ENCODE measurements around the gene PANX1.

DNA sequence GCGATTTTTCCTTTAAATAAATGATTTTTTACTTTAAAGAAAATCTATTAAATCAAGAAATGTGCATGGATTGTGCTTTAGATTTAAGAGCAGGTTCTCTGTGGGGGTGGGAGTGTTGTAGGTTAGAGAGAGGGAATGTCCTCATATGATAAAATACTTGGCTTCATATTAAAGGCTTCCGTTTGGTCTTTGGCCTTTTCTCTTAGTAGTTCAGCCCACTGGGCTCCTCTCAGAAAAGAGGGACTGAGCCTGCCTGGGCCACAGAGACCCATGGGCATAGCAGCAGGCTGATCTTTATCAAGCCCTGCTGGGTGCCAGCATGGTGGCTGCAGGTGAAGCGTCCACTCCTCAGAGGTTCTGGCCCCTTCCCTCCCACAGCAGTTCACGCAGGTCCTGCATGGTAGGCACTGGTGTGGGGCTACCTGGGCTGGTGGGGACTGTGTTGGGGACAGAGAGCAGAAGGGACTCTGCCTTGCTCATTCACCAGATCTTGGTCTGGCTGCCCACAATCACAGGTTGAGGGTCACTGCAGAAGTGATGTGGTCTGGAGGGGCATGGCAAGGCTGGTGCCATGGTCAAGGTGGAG, 4.3 kb downstream of the PANX1 start:
- no peak for TF ChIP-seq CTCF (IDR thresholded peaks at IDR 0.05)
- no peak for TF ChIP-seq EZH2 (IDR thresholded peaks at IDR 0.05; ENCODE audit: borderline replicate concordance, insufficient read depth, low read depth, low read length, poor library complexity, severe bottlenecking)

Data from B cell (primary cell).